Measurements from ENCODE around the gene PLA2G4E. TPM values are rescaled to one million over a fixed set of nuclear protein-coding genes. Genes with fewer than 3 reads are reported as not detected.

Gene PLA2G4E
- total RNA-seq, 1 experiment from 2014 or later = not detected

DNA sequence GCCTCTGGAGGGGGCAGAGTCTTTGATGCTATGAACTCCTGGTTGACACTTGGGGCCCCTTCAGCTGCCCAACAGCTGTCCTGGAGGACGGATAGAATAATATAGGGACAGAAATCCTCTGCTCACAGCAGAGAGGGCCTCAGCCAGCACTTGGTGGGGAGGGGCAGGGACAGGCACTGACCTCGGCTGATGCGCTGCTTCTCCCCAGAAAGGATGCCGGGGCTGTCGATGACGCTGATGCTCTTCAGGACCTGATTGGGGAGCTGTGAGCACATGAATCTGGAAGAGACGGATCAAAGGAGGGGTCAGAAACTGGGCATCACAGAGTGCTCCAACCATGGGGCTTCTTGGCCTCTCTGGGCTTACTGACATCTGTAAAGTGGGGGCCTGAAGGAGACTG, 78.0 kb downstream of the PLA2G4E start:
- peaks cover 0 to 7% of the 10 kb centered on the region in 2 experiments; a peak in 1 of 4 replicates for H3K36me3 ChIP-seq (ENCODE audit: control insufficient read depth in 1 of 2, insufficient read depth in 2 of 2, low read length in 2 of 2)
- RAD21 ChIA-PET (ENCODE audit: low non-redundant PET in 1 of 2, low total read pairs in 2 of 2, uncharacterized antibody in 2 of 2, unreplicated experiment in 2 of 2) = no interaction called here

More for the DNA sequence above, 78.0 kb downstream of the PLA2G4E start:
- Histone ChIP-seq H3K4me3 (replicated peaks in 1 of 2; ENCODE audit: low read depth in 1 of 2, low read length in 2 of 2) (no peak overlapping the region), H3K9ac (ENCODE audit: low read length) (no peak overlapping the region), H2AFZ (ENCODE audit: low read depth, low read length, poor library complexity, severe bottlenecking) (no peak overlapping the region), H3K27ac (ENCODE audit: low read depth, low read length) (no peak overlapping the region), H3K9me3 (ENCODE audit: control insufficient read depth in 1 of 2, insufficient read depth in 1 of 2, low read depth in 1 of 2, low read length in 2 of 2) (no peaks in the 10 kb centered on the region), H3K9me2 (ENCODE audit: insufficient read depth) (no peaks in the 10 kb centered on the region), H3K79me2 (ENCODE audit: insufficient read depth, low read length) (peaks cover 49% of the 10 kb centered on the region; the same call in 1 of the 2 replicates), H3K4me1 (ENCODE audit: control insufficient read depth in 1 of 2, insufficient read depth in 2 of 2, low read length in 2 of 2) (peaks cover 40 to 94% of the 10 kb centered on the region in 2 experiments), H3K27me3 (ENCODE audit: insufficient read depth, low read length) (no peaks in the 10 kb centered on the region), H3K4me2 (ENCODE audit: low read length) (no peak overlapping the region), H4K20me1 (ENCODE audit: insufficient read depth) (no peaks in the 10 kb centered on the region)
- no peak for TF ChIP-seq CBX3 (IDR thresholded peaks at IDR 0.05; ENCODE audit: low read depth)
- TF ChIP-seq ZNF274 (IDR thresholded peaks at IDR 0.05; ENCODE audit: low read depth, low read length) = no peak
- TF ChIP-seq, protein P1, sequence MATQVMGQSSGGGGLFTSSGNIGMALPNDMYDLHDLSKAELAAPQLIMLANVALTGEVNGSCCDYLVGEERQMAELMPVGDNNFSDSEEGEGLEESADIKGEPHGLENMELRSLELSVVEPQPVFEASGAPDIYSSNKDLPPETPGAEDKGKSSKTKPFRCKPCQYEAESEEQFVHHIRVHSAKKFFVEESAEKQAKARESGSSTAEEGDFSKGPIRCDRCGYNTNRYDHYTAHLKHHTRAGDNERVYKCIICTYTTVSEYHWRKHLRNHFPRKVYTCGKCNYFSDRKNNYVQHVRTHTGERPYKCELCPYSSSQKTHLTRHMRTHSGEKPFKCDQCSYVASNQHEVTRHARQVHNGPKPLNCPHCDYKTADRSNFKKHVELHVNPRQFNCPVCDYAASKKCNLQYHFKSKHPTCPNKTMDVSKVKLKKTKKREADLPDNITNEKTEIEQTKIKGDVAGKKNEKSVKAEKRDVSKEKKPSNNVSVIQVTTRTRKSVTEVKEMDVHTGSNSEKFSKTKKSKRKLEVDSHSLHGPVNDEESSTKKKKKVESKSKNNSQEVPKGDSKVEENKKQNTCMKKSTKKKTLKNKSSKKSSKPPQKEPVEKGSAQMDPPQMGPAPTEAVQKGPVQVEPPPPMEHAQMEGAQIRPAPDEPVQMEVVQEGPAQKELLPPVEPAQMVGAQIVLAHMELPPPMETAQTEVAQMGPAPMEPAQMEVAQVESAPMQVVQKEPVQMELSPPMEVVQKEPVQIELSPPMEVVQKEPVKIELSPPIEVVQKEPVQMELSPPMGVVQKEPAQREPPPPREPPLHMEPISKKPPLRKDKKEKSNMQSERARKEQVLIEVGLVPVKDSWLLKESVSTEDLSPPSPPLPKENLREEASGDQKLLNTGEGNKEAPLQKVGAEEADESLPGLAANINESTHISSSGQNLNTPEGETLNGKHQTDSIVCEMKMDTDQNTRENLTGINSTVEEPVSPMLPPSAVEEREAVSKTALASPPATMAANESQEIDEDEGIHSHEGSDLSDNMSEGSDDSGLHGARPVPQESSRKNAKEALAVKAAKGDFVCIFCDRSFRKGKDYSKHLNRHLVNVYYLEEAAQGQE (IDR thresholded peaks at IDR 0.05; ENCODE audit: low read depth) = no peak
- TF ChIP-seq, protein P2, sequence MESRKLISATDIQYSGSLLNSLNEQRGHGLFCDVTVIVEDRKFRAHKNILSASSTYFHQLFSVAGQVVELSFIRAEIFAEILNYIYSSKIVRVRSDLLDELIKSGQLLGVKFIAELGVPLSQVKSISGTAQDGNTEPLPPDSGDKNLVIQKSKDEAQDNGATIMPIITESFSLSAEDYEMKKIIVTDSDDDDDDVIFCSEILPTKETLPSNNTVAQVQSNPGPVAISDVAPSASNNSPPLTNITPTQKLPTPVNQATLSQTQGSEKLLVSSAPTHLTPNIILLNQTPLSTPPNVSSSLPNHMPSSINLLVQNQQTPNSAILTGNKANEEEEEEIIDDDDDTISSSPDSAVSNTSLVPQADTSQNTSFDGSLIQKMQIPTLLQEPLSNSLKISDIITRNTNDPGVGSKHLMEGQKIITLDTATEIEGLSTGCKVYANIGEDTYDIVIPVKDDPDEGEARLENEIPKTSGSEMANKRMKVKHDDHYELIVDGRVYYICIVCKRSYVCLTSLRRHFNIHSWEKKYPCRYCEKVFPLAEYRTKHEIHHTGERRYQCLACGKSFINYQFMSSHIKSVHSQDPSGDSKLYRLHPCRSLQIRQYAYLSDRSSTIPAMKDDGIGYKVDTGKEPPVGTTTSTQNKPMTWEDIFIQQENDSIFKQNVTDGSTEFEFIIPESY (IDR thresholded peaks at IDR 0.05; ENCODE audit: extremely low read depth, insufficient replicate concordance, low read length) = no peak
- TF ChIP-seq ELF1 (IDR thresholded peaks at IDR 0.05; ENCODE audit: borderline replicate concordance, low read depth) = no peak
- TF ChIP-seq SP1 (IDR thresholded peaks at IDR 0.05; ENCODE audit: low read depth) = no peak
- TF ChIP-seq, protein P3, sequence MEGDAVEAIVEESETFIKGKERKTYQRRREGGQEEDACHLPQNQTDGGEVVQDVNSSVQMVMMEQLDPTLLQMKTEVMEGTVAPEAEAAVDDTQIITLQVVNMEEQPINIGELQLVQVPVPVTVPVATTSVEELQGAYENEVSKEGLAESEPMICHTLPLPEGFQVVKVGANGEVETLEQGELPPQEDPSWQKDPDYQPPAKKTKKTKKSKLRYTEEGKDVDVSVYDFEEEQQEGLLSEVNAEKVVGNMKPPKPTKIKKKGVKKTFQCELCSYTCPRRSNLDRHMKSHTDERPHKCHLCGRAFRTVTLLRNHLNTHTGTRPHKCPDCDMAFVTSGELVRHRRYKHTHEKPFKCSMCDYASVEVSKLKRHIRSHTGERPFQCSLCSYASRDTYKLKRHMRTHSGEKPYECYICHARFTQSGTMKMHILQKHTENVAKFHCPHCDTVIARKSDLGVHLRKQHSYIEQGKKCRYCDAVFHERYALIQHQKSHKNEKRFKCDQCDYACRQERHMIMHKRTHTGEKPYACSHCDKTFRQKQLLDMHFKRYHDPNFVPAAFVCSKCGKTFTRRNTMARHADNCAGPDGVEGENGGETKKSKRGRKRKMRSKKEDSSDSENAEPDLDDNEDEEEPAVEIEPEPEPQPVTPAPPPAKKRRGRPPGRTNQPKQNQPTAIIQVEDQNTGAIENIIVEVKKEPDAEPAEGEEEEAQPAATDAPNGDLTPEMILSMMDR (IDR thresholded peaks at IDR 0.05 in 2 of 3, conservative IDR thresholded peaks at IDR 0.05 in 1 of 3; ENCODE audit: borderline replicate concordance in 1 of 3, insufficient read depth in 1 of 3, low read depth in 2 of 3, low read length in 2 of 3) = no peak
- no peak for TF ChIP-seq TCF7L2 (IDR thresholded peaks at IDR 0.05; ENCODE audit: borderline replicate concordance, extremely low read depth, insufficient read depth, insufficient read length)
- no peak for TF ChIP-seq SIN3A (IDR thresholded peaks at IDR 0.05; ENCODE audit: low read depth)
- no peak for TF ChIP-seq FOSL1 (IDR thresholded peaks at IDR 0.05; ENCODE audit: low read depth)
- no peak for TF ChIP-seq SRF (IDR thresholded peaks at IDR 0.05; ENCODE audit: low read depth)
- TF ChIP-seq RAD21 (IDR thresholded peaks at IDR 0.05; ENCODE audit: low read depth) = no peak
- TF ChIP-seq, protein P4, sequence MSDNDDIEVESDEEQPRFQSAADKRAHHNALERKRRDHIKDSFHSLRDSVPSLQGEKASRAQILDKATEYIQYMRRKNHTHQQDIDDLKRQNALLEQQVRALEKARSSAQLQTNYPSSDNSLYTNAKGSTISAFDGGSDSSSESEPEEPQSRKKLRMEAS (IDR thresholded peaks at IDR 0.05) = no peak
- ChIA-PET POLR2A (interaction anchor here (1.7 kb wide), 1 partner anchor 29 kb away, joined by 7 read pairs; the partner anchor contains the start of gene EHD4), CTCF (no interaction called here)
- DNase-seq (ENCODE audit: low read depth, low spot score) (no peak), ATAC-seq (no peak)
- BruUV-seq (replicated peaks) = no TSS peak
- intact Hi-C loops (cut with micrococcal nuclease) = no loop called here

Data from HCT116 (cell line).